Measurements from ENCODE around the gene NRG2. TPM values are rescaled to one million over a fixed set of nuclear protein-coding genes. Genes with fewer than 3 reads are reported as not detected.

NRG2 gene
- total RNA-seq, 3 donors from 2014 or later: 5.9 to 16.5 (median 7.2) TPM

- no peaks in the 10 kb centered on the region for H3K27me3 ChIP-seq
- H3K9me3 ChIP-seq: no peaks in the 10 kb centered on the region
- H3K4me1 ChIP-seq: peaks cover 0 to 15% of the 10 kb centered on the region in 2 donors
- no peaks in the 10 kb centered on the region for H3K36me3 ChIP-seq
- H3K4me3 ChIP-seq: no peak overlapping the region
- peak overlapping the region; percentile 26 to 29 for H3K27ac ChIP-seq
- DNase-seq (ENCODE audit: low spot score in 2 of 2): no peak
- intact Hi-C loops (cut with DNase I; ENCODE audit: low total_unique reads): no loop called here
- TF ChIP-seq POLR2AphosphoS5 (IDR thresholded peaks at IDR 0.05) (no peak), POLR2A (IDR thresholded peaks at IDR 0.05) (no peak), CTCF (IDR thresholded peaks at IDR 0.05) (no peak)
Measured at GRCh38 chr5:139951983-139952382, 91.1 kb downstream of the NRG2 start.

GRCh38 chr5:139951296-139951924 is 91.7 kb downstream of the NRG2 start:
- Histone ChIP-seq H3K9me3 (no peaks in the 10 kb centered on the region), H3K36me3 (no peaks in the 10 kb centered on the region), H3K4me1 (peaks cover 0 to 15% of the 10 kb centered on the region in 2 donors), H3K4me3 (no peak overlapping the region), H3K27ac (peak overlapping the region; percentile 46 to 57), H3K27me3 (no peaks in the 10 kb centered on the region)
- DNase-seq (ENCODE audit: low spot score in 2 of 2): no peak
- intact Hi-C loops (cut with DNase I; ENCODE audit: low total_unique reads): no loop called here
- TF ChIP-seq CTCF (IDR thresholded peaks at IDR 0.05) (no peak), POLR2AphosphoS5 (IDR thresholded peaks at IDR 0.05) (no peak)

GRCh38 chr5:139950436-139950835 is 92.7 kb downstream of the NRG2 start:
- H3K27me3 ChIP-seq: no peaks in the 10 kb centered on the region
- H3K4me3 ChIP-seq: no peak overlapping the region
- H3K9me3 ChIP-seq: no peaks in the 10 kb centered on the region
- no peaks in the 10 kb centered on the region for H3K36me3 ChIP-seq
- H3K4me1 ChIP-seq: peaks cover 0 to 15% of the 10 kb centered on the region in 2 donors
- DNase-seq (ENCODE audit: low spot score in 2 of 2): no peak
- intact Hi-C loops (cut with DNase I; ENCODE audit: low total_unique reads): no loop called here
- TF ChIP-seq POLR2A (IDR thresholded peaks at IDR 0.05) (no peak), CTCF (IDR thresholded peaks at IDR 0.05) (no peak), POLR2AphosphoS5 (IDR thresholded peaks at IDR 0.05) (no peak)
- H3K27ac ChIP-seq: peak overlapping the region in 1 of 2 donors; percentile 73

GRCh38 chr5:139949710-139950109 is 93.4 kb downstream of the NRG2 start:
- Histone ChIP-seq H3K36me3 (no peaks in the 10 kb centered on the region), H3K4me1 (peaks cover 0 to 15% of the 10 kb centered on the region in 2 donors), H3K9me3 (no peaks in the 10 kb centered on the region), H3K4me3 (no peak overlapping the region), H3K27ac (peak overlapping the region; percentile 50 to 73), H3K27me3 (no peaks in the 10 kb centered on the region)
- peak in 1 of 2 donors; percentile 75 for DNase-seq (ENCODE audit: low spot score in 2 of 2)
- intact Hi-C loops (cut with DNase I; ENCODE audit: low total_unique reads): loop anchor here (5.0 kb wide), 1 partner anchor 42 kb away; no protein-coding TSS in a partner anchor
- TF ChIP-seq POLR2A (IDR thresholded peaks at IDR 0.05): no peak
- TF ChIP-seq CTCF (IDR thresholded peaks at IDR 0.05): no peak
- TF ChIP-seq POLR2AphosphoS5 (IDR thresholded peaks at IDR 0.05): no peak

GRCh38 chr5:139947727-139948126 is 95.4 kb downstream of the NRG2 start:
- no peaks in the 10 kb centered on the region for H3K27me3 ChIP-seq
- H3K4me1 ChIP-seq: peaks cover 0 to 15% of the 10 kb centered on the region in 2 donors
- intact Hi-C loops (cut with DNase I; ENCODE audit: low total_unique reads): loop anchor here (5.0 kb wide), 1 partner anchor 40 kb away; no protein-coding TSS in a partner anchor
- DNase-seq (ENCODE audit: low spot score in 2 of 2): no peak
- no peak for TF ChIP-seq CTCF (IDR thresholded peaks at IDR 0.05)
- peaks cover 4% of the 10 kb centered on the region in 2 donors for H3K9me3 ChIP-seq
- no peaks in the 10 kb centered on the region for H3K36me3 ChIP-seq
- H3K27ac ChIP-seq: no peak overlapping the region
- no peak overlapping the region for H3K4me3 ChIP-seq

All from breast epithelium (tissue), 4 donors.